SK-N-SH (cell line): ENCODE results near the gene ABCG1. TPM values are rescaled to one million over a fixed set of nuclear protein-coding genes. Genes with fewer than 3 reads are reported as not detected.

Experiments used
- CTCF ChIA-PET: fragments of 300-600, 350-600 bp; formaldehyde crosslinking; extraction: SDS; loops from one replicate; lab custom pipeline; 2021; lab: Yijun Ruan, JAX
- POLR2A ChIA-PET: fragments of 350-600 bp; sonication (Branson Sonifier 250); formaldehyde crosslinking; extraction: SDS; loops from one replicate; lab custom pipeline; 2020; ENCODE audit warnings: antibody characterized with exemption, inconsistent platforms; lab: Yijun Ruan, JAX
- DNase-seq: peaks from one replicate; pipeline ENCODE4 v3.0.0; 2012
- H2AFZ ChIP-seq: fragments of 200-600 bp; sonication (generic); 2 replicates; pipeline ENCODE4 v1.8.1; 2016; ENCODE audit warnings: antibody characterized with exemption, mild to moderate bottlenecking, low read depth
- H3F3A ChIP-seq: fragments of 200-600 bp; sonication (generic); replicated peaks from 2 replicates; pipeline ENCODE3; 2016; ENCODE audit warnings: antibody characterized with exemption, mild to moderate bottlenecking; ENCODE audit not compliant: insufficient read depth
- H3K27ac ChIP-seq, 2 experiments: fragments of 200-500 bp in 1 of 2; fragments of 200-600 bp in 1 of 2; sonication (Bioruptor generic) in 1 of 2; sonication (generic), shearing (Covaris generic) in 1 of 2; 2 replicates each; pipeline versions ENCODE4 v1.5.1 to v1.6.1; 2014 to 2016; ENCODE audit warnings: low read depth in 2 of 2, inconsistent platforms in 1 of 2, low read length in 1 of 2, mild to moderate bottlenecking in 1 of 2, mixed read lengths in 1 of 2
- H3K27me3 ChIP-seq: fragments of 200-600 bp; sonication (generic), shearing (Covaris generic); 2 replicates; pipeline ENCODE4 v1.6.1; 2016; ENCODE audit warnings: mixed run types; ENCODE audit not compliant: insufficient read depth
- H3K36me3 ChIP-seq, 2 experiments: fragments of 200-500 bp in 1 of 2; fragments of 200-600 bp in 1 of 2; sonication (Bioruptor generic) in 1 of 2; sonication (generic) in 1 of 2; replicated peaks in 1 of 2; 2 replicates each; pipeline versions ENCODE3 to v1.5.1; 2014 to 2016; ENCODE audit warnings: low read length in 1 of 2, mild to moderate bottlenecking in 1 of 2; ENCODE audit not compliant: insufficient read depth in 2 of 2, control insufficient read depth in 1 of 2
- H3K4me1 ChIP-seq, 2 experiments: fragments of 200-500 bp in 1 of 2; fragments of 200-600 bp in 1 of 2; sonication (Bioruptor generic) in 1 of 2; sonication (generic), shearing (Covaris generic) in 1 of 2; 2 replicates each; pipeline versions ENCODE4 v1.5.1 to v1.6.1; 2014 to 2016; ENCODE audit warnings: low read depth in 1 of 2, low read length in 1 of 2, mixed run types in 1 of 2; ENCODE audit not compliant: insufficient read depth in 2 of 2, control insufficient read depth in 1 of 2
- H3K4me2 ChIP-seq: fragments of 200-600 bp; sonication (generic), shearing (Covaris generic); 2 replicates; pipeline ENCODE4 v1.6.1; 2017; ENCODE audit warnings: mixed run types
- H3K4me3 ChIP-seq, 2 experiments: fragments of 200-500 bp in 1 of 2; fragments of 200-600 bp in 1 of 2; sonication (Bioruptor generic) in 1 of 2; sonication (generic), shearing (Covaris generic) in 1 of 2; 2 replicates each; pipeline versions ENCODE4 v1.5.1 to v1.8.1; 2014 to 2016; ENCODE audit warnings: low read depth in 2 of 2, inconsistent platforms in 1 of 2, low read length in 1 of 2, mild to moderate bottlenecking in 1 of 2, mixed read lengths in 1 of 2, moderate library complexity in 1 of 2
- H3K79me2 ChIP-seq: fragments of 200-600 bp; sonication (generic); 2 replicates; pipeline ENCODE4 v1.8.1; 2017; ENCODE audit warnings: mild to moderate bottlenecking; ENCODE audit not compliant: insufficient read depth
- H3K9ac ChIP-seq: fragments of 200-600 bp; sonication (generic); 2 replicates; pipeline ENCODE4 v1.6.1; 2017; ENCODE audit warnings: mixed run types
- H3K9me2 ChIP-seq: fragments of 200-600 bp; sonication (generic); 2 replicates; pipeline ENCODE4 v1.6.1; 2017; ENCODE audit warnings: mixed run types
- H3K9me3 ChIP-seq: fragments of 200-600 bp; sonication (generic); 2 replicates; pipeline ENCODE4 v1.6.1; 2017; ENCODE audit warnings: mixed run types, mild to moderate bottlenecking, moderate library complexity
- H4K20me1 ChIP-seq: fragments of 200-600 bp; sonication (generic); 2 replicates; pipeline ENCODE4 v1.6.1; 2017; ENCODE audit warnings: mild to moderate bottlenecking, mixed run types; ENCODE audit not compliant: insufficient read depth
- CTCF ChIP-seq: fragments of 200-600 bp; sonication (generic); IDR thresholded peaks from 2 replicates; pipeline ENCODE4 v1.6.1; 2017; ENCODE audit warnings: antibody characterized with exemption, mild to moderate bottlenecking, moderate library complexity
- ELF1 ChIP-seq: IDR thresholded peaks from 2 replicates; pipeline ENCODE4 v1.4.0; 2012
- EZH2phosphoT487 ChIP-seq: fragments of 200-600 bp; sonication (generic); IDR thresholded peaks from 2 replicates; pipeline ENCODE4 v1.6.1; 2017; ENCODE audit warnings: low read depth, mixed run types, mild to moderate bottlenecking, antibody characterized with exemption, moderate library complexity, borderline replicate concordance
- GATA2 ChIP-seq: sonication (generic); formaldehyde crosslinking; IDR thresholded peaks from 2 replicates; pipeline ENCODE4 v1.5.0; 2020; ENCODE audit warnings: mild to moderate bottlenecking, missing genetic modification reagents
- MEF2A ChIP-seq: IDR thresholded peaks from 2 replicates; pipeline ENCODE4 v1.4.0; 2012; ENCODE audit warnings: low read depth, borderline replicate concordance
- NFIC ChIP-seq: IDR thresholded peaks from 2 replicates; pipeline ENCODE4 v1.4.0; 2012; ENCODE audit warnings: borderline replicate concordance
- NRF1 ChIP-seq: IDR thresholded peaks from 2 replicates; pipeline ENCODE4 v1.6.1; 2012; ENCODE audit warnings: low read depth, mild to moderate bottlenecking, low read length
- RAD21 ChIP-seq: IDR thresholded peaks from 2 replicates; pipeline ENCODE4 v1.6.1; 2012; ENCODE audit warnings: mild to moderate bottlenecking, low read length
- SMC3 ChIP-seq: IDR thresholded peaks from 2 replicates; pipeline ENCODE4 v1.6.1; 2012; ENCODE audit warnings: low read depth, low read length, improper control_type of control experiment
- TEAD4 ChIP-seq: IDR thresholded peaks from 2 replicates; pipeline ENCODE4 v1.4.0; 2012; ENCODE audit warnings: mild to moderate bottlenecking, borderline replicate concordance; ENCODE audit not compliant: insufficient read depth
- YY1 ChIP-seq: IDR thresholded peaks from 2 replicates; pipeline ENCODE4 v1.4.0; 2012; ENCODE audit warnings: low read depth, mild to moderate bottlenecking
- WGBS: methylation state at CpG from one replicate; pipeline ENCODE4 v1.1.6; 2017; ENCODE audit warnings: low lambda C conversion rate; 5-methylcytosine and 5-hydroxymethylcytosine counted together
- polyA plus RNA-seq, 3 experiments: library from polyadenylated mRNA; depleted of rRNA; stranded (reverse); fragments of >200 nt; gene quantifications; 2 replicates each; pipeline ENCODE4 v1.2.3, GENCODE V29; 2012
- TF ChIP-seq, protein P1 (sequence below): IDR thresholded peaks from 2 replicates; pipeline ENCODE4; 2012
- TF ChIP-seq, protein P2 (sequence below): IDR thresholded peaks from 2 replicates; pipeline ENCODE4 v1.6.1; 2012; ENCODE audit warnings: mild to moderate bottlenecking, low read depth, low read length, moderate library complexity
- TF ChIP-seq, protein P3 (sequence below): IDR thresholded peaks from 2 replicates; pipeline ENCODE4 v1.4.0; 2012; ENCODE audit warnings: low read depth, borderline replicate concordance

Gene ABCG1
- polyA plus RNA-seq, 1 of the 3 experiments (the other 2 are of a cell fraction) = 0.07 TPM

DNA sequence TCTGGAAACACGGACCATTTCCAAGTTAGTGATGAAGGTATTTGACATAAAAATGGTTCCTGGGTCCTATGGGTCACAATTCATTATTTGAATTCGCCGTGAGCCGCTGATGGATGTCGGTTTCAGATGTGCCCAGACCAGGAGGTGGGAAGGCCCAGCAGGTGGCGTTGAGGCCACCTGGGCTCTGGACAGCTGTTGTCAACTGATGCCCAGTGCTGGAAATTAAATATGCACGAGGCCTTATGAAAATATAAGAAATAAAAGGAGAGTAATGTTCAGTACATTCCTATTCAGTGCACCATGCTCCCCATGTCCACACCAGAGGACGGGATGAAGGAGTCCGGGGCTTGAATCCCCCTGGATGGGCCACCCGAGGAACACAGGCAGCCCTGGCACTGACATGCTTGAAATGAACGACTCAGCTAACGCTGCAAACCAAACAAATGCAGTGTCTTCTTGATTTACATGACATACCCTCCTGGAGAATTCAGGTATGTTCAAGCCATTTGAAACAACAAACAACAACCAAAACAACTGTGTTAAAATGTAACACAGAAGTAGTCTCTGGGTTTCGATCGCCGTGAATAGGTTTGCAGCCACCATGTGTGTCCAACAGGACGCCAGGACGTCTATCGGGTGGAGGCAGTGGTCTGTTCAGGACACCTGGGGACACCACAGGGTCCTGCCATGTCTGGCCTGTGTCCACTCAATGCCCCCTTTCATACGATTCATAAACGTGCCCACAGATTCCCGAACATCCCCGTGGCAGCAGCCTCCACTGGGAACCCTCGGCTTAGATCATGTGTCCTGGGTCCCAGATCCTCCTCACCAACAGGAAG lies 90.2 kb downstream of the ABCG1 start:
- H2AFZ ChIP-seq = no peak overlapping the region

GRCh38 chr21:42309753-42310213 lies 90.8 kb downstream of the ABCG1 start:
- no peak overlapping the region for H3K4me2 ChIP-seq

More for the DNA sequence above, 90.2 kb downstream of the ABCG1 start:
- Histone ChIP-seq H3K36me3 (no peaks in the 10 kb centered on the region), H3K4me3 (no peak overlapping the region), H3K9ac (no peak overlapping the region), H3K9me3 (no peaks in the 10 kb centered on the region), H3K9me2 (no peaks in the 10 kb centered on the region), H3K27me3 (no peaks in the 10 kb centered on the region), H3K4me2 (no peak overlapping the region), H3K79me2 (no peaks in the 10 kb centered on the region), H3F3A (no peaks in the 10 kb centered on the region), H3K27ac (no peak overlapping the region), H3K4me1 (peaks cover 0 to 7% of the 10 kb centered on the region in 2 experiments; a peak in 1 of 4 replicates), H4K20me1 (no peaks in the 10 kb centered on the region)
- 50% methylated on average over 22 of the region's 23 CpGs for WGBS
- ChIA-PET POLR2A (no interaction called here), CTCF (interaction anchor here (0.5 to 2.3 kb wide), 41 partner anchors 8 to 284 kb away, joined by 3 to 14 read pairs (median 4); partner anchors contain the start of gene SLC37A1)
- no peak for DNase-seq
- no peak for TF ChIP-seq RAD21

More at GRCh38 chr21:42309753-42310213, 90.8 kb downstream of the ABCG1 start:
- Histone ChIP-seq H3F3A (no peaks in the 10 kb centered on the region), H3K9me2 (no peaks in the 10 kb centered on the region), H3K27me3 (no peaks in the 10 kb centered on the region), H3K9ac (no peak overlapping the region), H3K4me1 (peaks cover 0 to 7% of the 10 kb centered on the region in 2 experiments; a peak in 1 of 4 replicates), H3K79me2 (no peaks in the 10 kb centered on the region), H4K20me1 (no peaks in the 10 kb centered on the region), H3K36me3 (no peaks in the 10 kb centered on the region), H3K9me3 (no peaks in the 10 kb centered on the region), H2AFZ (no peak overlapping the region), H3K4me3 (no peak overlapping the region), H3K27ac (no peak overlapping the region)
- ChIA-PET POLR2A (no interaction called here), CTCF (interaction anchor here (0.5 to 2.5 kb wide), 57 partner anchors 8 to 283 kb away, joined by 3 to 14 read pairs (median 4); partner anchors contain the start of genes ABCG1 and SLC37A1)
- TF ChIP-seq CTCF (peak; percentile 62), SMC3 (peak; percentile 41; the same call in 1 of the 2 replicates), EZH2phosphoT487 (no peak), RAD21 (peak; percentile 64), YY1 (no peak), NRF1 (0 out of 2 replicates have a peak, but pooled peaks have one; percentile 12), TEAD4 (no peak), MEF2A (no peak), GATA2 (CRISPR knock-in tag) (peak; percentile 73), NFIC (no peak), ELF1 (no peak)
- TF ChIP-seq, protein P1, sequence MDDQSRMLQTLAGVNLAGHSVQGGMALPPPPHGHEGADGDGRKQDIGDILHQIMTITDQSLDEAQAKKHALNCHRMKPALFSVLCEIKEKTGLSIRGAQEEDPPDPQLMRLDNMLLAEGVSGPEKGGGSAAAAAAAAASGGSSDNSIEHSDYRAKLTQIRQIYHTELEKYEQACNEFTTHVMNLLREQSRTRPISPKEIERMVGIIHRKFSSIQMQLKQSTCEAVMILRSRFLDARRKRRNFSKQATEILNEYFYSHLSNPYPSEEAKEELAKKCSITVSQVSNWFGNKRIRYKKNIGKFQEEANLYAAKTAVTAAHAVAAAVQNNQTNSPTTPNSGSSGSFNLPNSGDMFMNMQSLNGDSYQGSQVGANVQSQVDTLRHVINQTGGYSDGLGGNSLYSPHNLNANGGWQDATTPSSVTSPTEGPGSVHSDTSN = no peak
- TF ChIP-seq, protein P2, sequence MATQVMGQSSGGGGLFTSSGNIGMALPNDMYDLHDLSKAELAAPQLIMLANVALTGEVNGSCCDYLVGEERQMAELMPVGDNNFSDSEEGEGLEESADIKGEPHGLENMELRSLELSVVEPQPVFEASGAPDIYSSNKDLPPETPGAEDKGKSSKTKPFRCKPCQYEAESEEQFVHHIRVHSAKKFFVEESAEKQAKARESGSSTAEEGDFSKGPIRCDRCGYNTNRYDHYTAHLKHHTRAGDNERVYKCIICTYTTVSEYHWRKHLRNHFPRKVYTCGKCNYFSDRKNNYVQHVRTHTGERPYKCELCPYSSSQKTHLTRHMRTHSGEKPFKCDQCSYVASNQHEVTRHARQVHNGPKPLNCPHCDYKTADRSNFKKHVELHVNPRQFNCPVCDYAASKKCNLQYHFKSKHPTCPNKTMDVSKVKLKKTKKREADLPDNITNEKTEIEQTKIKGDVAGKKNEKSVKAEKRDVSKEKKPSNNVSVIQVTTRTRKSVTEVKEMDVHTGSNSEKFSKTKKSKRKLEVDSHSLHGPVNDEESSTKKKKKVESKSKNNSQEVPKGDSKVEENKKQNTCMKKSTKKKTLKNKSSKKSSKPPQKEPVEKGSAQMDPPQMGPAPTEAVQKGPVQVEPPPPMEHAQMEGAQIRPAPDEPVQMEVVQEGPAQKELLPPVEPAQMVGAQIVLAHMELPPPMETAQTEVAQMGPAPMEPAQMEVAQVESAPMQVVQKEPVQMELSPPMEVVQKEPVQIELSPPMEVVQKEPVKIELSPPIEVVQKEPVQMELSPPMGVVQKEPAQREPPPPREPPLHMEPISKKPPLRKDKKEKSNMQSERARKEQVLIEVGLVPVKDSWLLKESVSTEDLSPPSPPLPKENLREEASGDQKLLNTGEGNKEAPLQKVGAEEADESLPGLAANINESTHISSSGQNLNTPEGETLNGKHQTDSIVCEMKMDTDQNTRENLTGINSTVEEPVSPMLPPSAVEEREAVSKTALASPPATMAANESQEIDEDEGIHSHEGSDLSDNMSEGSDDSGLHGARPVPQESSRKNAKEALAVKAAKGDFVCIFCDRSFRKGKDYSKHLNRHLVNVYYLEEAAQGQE = no peak
- TF ChIP-seq, protein P3, sequence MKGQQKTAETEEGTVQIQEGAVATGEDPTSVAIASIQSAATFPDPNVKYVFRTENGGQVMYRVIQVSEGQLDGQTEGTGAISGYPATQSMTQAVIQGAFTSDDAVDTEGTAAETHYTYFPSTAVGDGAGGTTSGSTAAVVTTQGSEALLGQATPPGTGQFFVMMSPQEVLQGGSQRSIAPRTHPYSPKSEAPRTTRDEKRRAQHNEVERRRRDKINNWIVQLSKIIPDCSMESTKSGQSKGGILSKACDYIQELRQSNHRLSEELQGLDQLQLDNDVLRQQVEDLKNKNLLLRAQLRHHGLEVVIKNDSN = no peak
- DNase-seq = peak; percentile 87
- WGBS = 27% methylated on average over 9 of the region's 22 CpGs
